ENCODE results near the gene OR10G7. TPM values are rescaled to one million over a fixed set of nuclear protein-coding genes. Genes with fewer than 3 reads are reported as not detected.
"Not testable (repeated sequence)": the region's sequence is repeated elsewhere in the genome, so short reads cannot be mapped to it uniquely, and the experiment has no call there.

The OR10G7 gene
- total and polyA plus RNA-seq, 2 donors, result not detected

DNA sequence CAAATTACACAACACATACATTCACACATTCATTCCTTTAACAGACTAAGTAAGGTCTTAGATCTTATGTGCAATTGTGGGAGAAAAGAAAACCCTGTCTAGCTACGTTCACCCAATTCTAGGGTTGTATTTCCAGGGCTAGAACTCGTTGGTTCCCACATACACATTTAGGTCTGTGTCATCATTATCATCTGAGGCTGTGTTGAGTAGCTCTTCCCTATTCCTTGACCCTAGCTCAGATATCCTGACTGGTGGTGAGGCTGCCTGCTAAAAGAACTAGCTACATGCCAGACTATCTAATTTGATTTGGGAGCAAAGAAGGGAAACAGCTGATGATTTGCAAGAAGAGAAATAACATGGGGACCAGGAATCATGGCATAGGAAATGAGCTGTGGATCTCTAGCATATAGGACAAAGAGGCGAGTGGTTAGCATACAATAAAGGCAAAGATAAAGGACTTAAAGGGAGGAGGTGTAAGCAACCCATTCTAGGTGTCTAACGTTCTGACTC, 27.5 kb upstream of the OR10G7 start:
- Histone ChIP-seq H3K4me3 (ENCODE audit: low read length in 2 of 2) (no peak overlapping the region), H3K27ac (ENCODE audit: low read depth in 1 of 2, low read length in 1 of 2) (no peak overlapping the region), H3K4me1 (ENCODE audit: control insufficient read depth in 2 of 2, insufficient read depth in 2 of 2, low read length in 2 of 2) (no peaks in the 10 kb centered on the region), H3K9me3 (ENCODE audit: control insufficient read depth in 2 of 2, insufficient read depth in 1 of 2, low read length in 1 of 2) (no peaks in the 10 kb centered on the region), H3K27me3 (ENCODE audit: control insufficient read depth in 2 of 2, insufficient read depth in 1 of 2, low read length in 1 of 2) (peaks cover 3 to 5% of the 10 kb centered on the region in 2 donors), H3K36me3 (ENCODE audit: control insufficient read depth in 2 of 2, insufficient read depth in 2 of 2, low read length in 1 of 2) (no peaks in the 10 kb centered on the region)
- WGBS, result 80% methylated on average over 4 of the region's 4 CpGs
- no peak for DNase-seq (ENCODE audit: low read depth in 6 of 9, low spot score in 9 of 9)

- Histone ChIP-seq H3K27me3 (ENCODE audit: control insufficient read depth in 2 of 2, insufficient read depth in 1 of 2, low read length in 1 of 2) (no peaks in the 10 kb centered on the region), H3K4me1 (ENCODE audit: control insufficient read depth in 2 of 2, insufficient read depth in 2 of 2, low read length in 2 of 2) (no peaks in the 10 kb centered on the region), H3K9me3 (ENCODE audit: control insufficient read depth in 2 of 2, insufficient read depth in 1 of 2, low read length in 1 of 2) (no peaks in the 10 kb centered on the region), H3K36me3 (ENCODE audit: control insufficient read depth in 2 of 2, insufficient read depth in 2 of 2, low read length in 1 of 2) (no peaks in the 10 kb centered on the region), H3K4me3 (ENCODE audit: low read length in 2 of 2) (no peak overlapping the region), H3K27ac (ENCODE audit: low read depth in 1 of 2, low read length in 1 of 2) (no peak overlapping the region)
- WGBS, result 93% methylated on average over 3 of the region's 3 CpGs
- no peak for DNase-seq (ENCODE audit: low read depth in 6 of 9, low spot score in 9 of 9)
These were observed 11.8 kb upstream of the OR10G7 start for GRCh38 chr11:124052966-124053365.

- no peaks in the 10 kb centered on the region for H3K27me3 ChIP-seq (ENCODE audit: control insufficient read depth in 2 of 2, insufficient read depth in 1 of 2, low read length in 1 of 2)
- H3K36me3 ChIP-seq (ENCODE audit: control insufficient read depth in 2 of 2, insufficient read depth in 2 of 2, low read length in 1 of 2), result no peaks in the 10 kb centered on the region
- no peak overlapping the region for H3K4me3 ChIP-seq (ENCODE audit: low read length in 2 of 2)
- H3K27ac ChIP-seq (ENCODE audit: low read depth in 1 of 2, low read length in 1 of 2), result no peak overlapping the region
- H3K9me3 ChIP-seq (ENCODE audit: control insufficient read depth in 2 of 2, insufficient read depth in 1 of 2, low read length in 1 of 2), result no peaks in the 10 kb centered on the region
- DNase-seq (ENCODE audit: low read depth in 6 of 9, low spot score in 9 of 9), result no peak
- no peaks in the 10 kb centered on the region for H3K4me1 ChIP-seq (ENCODE audit: control insufficient read depth in 2 of 2, insufficient read depth in 2 of 2, low read length in 2 of 2)
- 39% methylated on average over 1 of the region's 1 CpG for WGBS
These were observed 9.6 kb upstream of the OR10G7 start for GRCh38 chr11:124050748-124051147.

DNA sequence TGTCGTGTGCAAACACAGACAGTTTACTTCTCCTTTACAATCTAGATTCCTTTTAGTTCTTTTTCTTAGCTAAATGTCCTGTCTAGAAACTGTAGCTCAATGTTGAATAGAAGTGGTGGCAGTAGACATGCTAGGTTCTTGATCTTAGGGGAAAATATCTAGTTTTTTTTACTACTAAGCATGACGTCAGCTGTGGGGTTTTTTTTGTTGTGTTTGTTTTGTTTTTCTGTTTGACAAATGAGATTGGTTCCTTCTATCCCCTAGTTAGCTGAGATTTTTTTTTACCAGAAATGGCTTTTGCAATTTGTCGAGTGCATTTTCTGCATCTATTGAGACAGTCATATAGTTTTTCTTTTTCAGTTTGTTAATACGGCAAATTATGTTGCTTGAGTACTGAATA, 2.3 kb upstream of the OR10G7 start:
- H3K36me3 ChIP-seq (ENCODE audit: control insufficient read depth in 2 of 2, insufficient read depth in 2 of 2, low read length in 1 of 2), result no peaks in the 10 kb centered on the region
- H3K27me3 ChIP-seq (ENCODE audit: control insufficient read depth in 2 of 2, insufficient read depth in 1 of 2, low read length in 1 of 2), result no peaks in the 10 kb centered on the region
- DNase-seq (ENCODE audit: low read depth in 6 of 9, low spot score in 9 of 9), result no peak
- H3K27ac ChIP-seq (ENCODE audit: low read depth in 1 of 2, low read length in 1 of 2), result no peak overlapping the region
- H3K4me1 ChIP-seq (ENCODE audit: control insufficient read depth in 2 of 2, insufficient read depth in 2 of 2, low read length in 2 of 2), result no peaks in the 10 kb centered on the region
- no peaks in the 10 kb centered on the region for H3K9me3 ChIP-seq (ENCODE audit: control insufficient read depth in 2 of 2, insufficient read depth in 1 of 2, low read length in 1 of 2)
- whole genome bisulfite sequencing, result 93% methylated on average over 4 of the region's 4 CpGs
- no peak overlapping the region for H3K4me3 ChIP-seq (ENCODE audit: low read length in 2 of 2)

DNA sequence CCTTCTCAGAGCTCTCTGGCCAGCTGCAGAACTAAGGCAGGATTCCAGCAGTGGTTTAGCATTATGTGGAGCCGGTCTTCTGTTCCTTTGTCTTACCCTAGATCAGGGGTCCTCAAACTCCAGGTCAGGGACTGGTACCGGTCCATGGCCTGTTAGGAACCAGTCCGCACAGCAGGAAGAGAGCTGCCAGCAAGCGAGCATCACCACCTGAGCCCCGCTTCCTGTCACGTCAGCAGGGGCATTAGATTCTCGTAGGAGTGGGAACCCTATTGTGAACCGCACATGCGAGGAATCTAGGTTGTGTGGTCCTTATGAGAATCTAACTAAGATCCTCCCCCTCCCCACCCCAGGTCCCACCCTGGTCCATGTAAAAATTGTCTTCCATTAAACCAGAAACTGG, 1.6 kb downstream of the OR10G7 start:
- H3K36me3 ChIP-seq (ENCODE audit: control insufficient read depth in 2 of 2, insufficient read depth in 2 of 2, low read length in 1 of 2), result no peaks in the 10 kb centered on the region
- no peaks in the 10 kb centered on the region for H3K9me3 ChIP-seq (ENCODE audit: control insufficient read depth in 2 of 2, insufficient read depth in 1 of 2, low read length in 1 of 2)
- 93% methylated on average over 9 of the region's 9 CpGs for WGBS
- no peak for DNase-seq (ENCODE audit: low read depth in 6 of 9, low spot score in 9 of 9)
- no peak overlapping the region for H3K4me3 ChIP-seq (ENCODE audit: low read length in 2 of 2)
- H3K4me1 ChIP-seq (ENCODE audit: control insufficient read depth in 2 of 2, insufficient read depth in 2 of 2, low read length in 2 of 2), result no peaks in the 10 kb centered on the region
- no peak overlapping the region for H3K27ac ChIP-seq (ENCODE audit: low read depth in 1 of 2, low read length in 1 of 2)
- no peaks in the 10 kb centered on the region for H3K27me3 ChIP-seq (ENCODE audit: control insufficient read depth in 2 of 2, insufficient read depth in 1 of 2, low read length in 1 of 2)

- Histone ChIP-seq H3K36me3 (ENCODE audit: control insufficient read depth in 2 of 2, insufficient read depth in 2 of 2, low read length in 1 of 2) (no peaks in the 10 kb centered on the region), H3K27me3 (ENCODE audit: control insufficient read depth in 2 of 2, insufficient read depth in 1 of 2, low read length in 1 of 2) (no peaks in the 10 kb centered on the region), H3K4me3 (ENCODE audit: low read length in 2 of 2) (no peak overlapping the region), H3K27ac (ENCODE audit: low read depth in 1 of 2, low read length in 1 of 2) (no peak overlapping the region), H3K9me3 (ENCODE audit: control insufficient read depth in 2 of 2, insufficient read depth in 1 of 2, low read length in 1 of 2) (no peaks in the 10 kb centered on the region), H3K4me1 (ENCODE audit: control insufficient read depth in 2 of 2, insufficient read depth in 2 of 2, low read length in 2 of 2) (no peaks in the 10 kb centered on the region)
- 93% methylated on average over 1 of the region's 1 CpG for WGBS
- no peak for DNase-seq (ENCODE audit: low read depth in 6 of 9, low spot score in 9 of 9)
These were observed 4.5 kb downstream of the OR10G7 start for GRCh38 chr11:124036666-124037065.

- no peaks in the 10 kb centered on the region for H3K27me3 ChIP-seq (ENCODE audit: control insufficient read depth in 2 of 2, insufficient read depth in 1 of 2, low read length in 1 of 2)
- DNase-seq (ENCODE audit: low read depth in 6 of 9, low spot score in 9 of 9), result no peak
- H3K27ac ChIP-seq (ENCODE audit: low read depth in 1 of 2, low read length in 1 of 2), result no peak within 1 kb of the TSS
- no peaks in the 10 kb centered on the region for H3K4me1 ChIP-seq (ENCODE audit: control insufficient read depth in 2 of 2, insufficient read depth in 2 of 2, low read length in 2 of 2)
- no peaks in the 10 kb centered on the region for H3K9me3 ChIP-seq (ENCODE audit: control insufficient read depth in 2 of 2, insufficient read depth in 1 of 2, low read length in 1 of 2)
- WGBS, result 94% methylated on average over 2 of the region's 2 CpGs
- H3K4me3 ChIP-seq (ENCODE audit: low read length in 2 of 2), result no peak within 1 kb of the TSS
- no peaks in the 10 kb centered on the region for H3K36me3 ChIP-seq (ENCODE audit: control insufficient read depth in 2 of 2, insufficient read depth in 2 of 2, low read length in 1 of 2)
These were observed 14.6 kb downstream of the OR10G7 start, which contains the start of gene OR10G8 for GRCh38 chr11:124026498-124026897. OR10G8 (plus strand) TSS chr11:124026798; CDS start chr11:124029623, 2,825 bp downstream.

- not testable (repeated sequence) for H3K27me3 ChIP-seq (ENCODE audit: control insufficient read depth in 2 of 2, insufficient read depth in 1 of 2, low read length in 1 of 2); H3K4me1 ChIP-seq (ENCODE audit: control insufficient read depth in 2 of 2, insufficient read depth in 2 of 2, low read length in 2 of 2); H3K27ac ChIP-seq (ENCODE audit: low read depth in 1 of 2, low read length in 1 of 2); H3K9me3 ChIP-seq (ENCODE audit: control insufficient read depth in 2 of 2, insufficient read depth in 1 of 2, low read length in 1 of 2); H3K36me3 ChIP-seq (ENCODE audit: control insufficient read depth in 2 of 2, insufficient read depth in 2 of 2, low read length in 1 of 2); DNase-seq (ENCODE audit: low read depth in 6 of 9, low spot score in 9 of 9); H3K4me3 ChIP-seq (ENCODE audit: low read length in 2 of 2)
- 91% methylated on average over 7 of the region's 9 CpGs for WGBS
These were observed 25.3 kb downstream of the OR10G7 start for GRCh38 chr11:124015837-124016236.

DNA sequence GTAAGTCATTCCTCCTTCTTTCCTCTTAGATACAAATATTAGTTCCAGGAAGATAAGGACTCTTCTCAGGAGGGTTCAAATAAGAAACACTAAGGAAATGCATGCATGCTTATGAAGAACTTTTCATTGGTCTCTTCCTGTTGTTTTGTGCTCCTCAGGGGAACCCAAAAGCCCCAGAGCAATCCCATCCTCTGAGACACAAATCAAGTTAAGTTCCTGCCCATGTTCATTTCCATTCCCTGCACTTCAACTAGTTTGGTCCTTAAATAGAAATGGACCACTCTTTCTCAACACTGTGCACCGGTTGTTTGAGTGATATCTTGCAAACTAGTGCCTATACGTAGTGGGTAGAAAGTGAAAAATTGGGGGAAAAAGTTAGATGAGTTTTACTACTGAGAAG, 28.4 kb downstream of the OR10G7 start, which contains the start of gene OR10G4:
TSS of gene OR10G4 (plus strand) at position 301 of the 400 bp plus-strand sequence. CDS start 2,578 bp downstream, outside the sequence.
- H3K36me3 ChIP-seq (ENCODE audit: control insufficient read depth in 2 of 2, insufficient read depth in 2 of 2, low read length in 1 of 2), result no peaks in the 10 kb centered on the region
- DNase-seq (ENCODE audit: low read depth in 6 of 9, low spot score in 9 of 9), result no peak
- H3K9me3 ChIP-seq (ENCODE audit: control insufficient read depth in 2 of 2, insufficient read depth in 1 of 2, low read length in 1 of 2), result no peaks in the 10 kb centered on the region
- no peaks in the 10 kb centered on the region for H3K4me1 ChIP-seq (ENCODE audit: control insufficient read depth in 2 of 2, insufficient read depth in 2 of 2, low read length in 2 of 2)
- no peak within 1 kb of the TSS for H3K4me3 ChIP-seq (ENCODE audit: low read length in 2 of 2)
- WGBS, result 91% methylated on average over 2 of the region's 2 CpGs
- H3K27me3 ChIP-seq (ENCODE audit: control insufficient read depth in 2 of 2, insufficient read depth in 1 of 2, low read length in 1 of 2), result no peaks in the 10 kb centered on the region
- H3K27ac ChIP-seq (ENCODE audit: low read depth in 1 of 2, low read length in 1 of 2), result no peak within 1 kb of the TSS
